ENCODE results near the gene PDE4A.
"Not testable (repeated sequence)": the region's sequence is repeated elsewhere in the genome, so short reads cannot be mapped to it uniquely, and the experiment has no call there.

The PDE4A gene

GRCh38 chr19:10378124-10378523 lies 42.2 kb upstream of the PDE4A start:
- Histone ChIP-seq H2BK15ac (ENCODE audit: low read length) (no peak overlapping the region), H4K91ac (ENCODE audit: low read depth, low read length, poor library complexity) (no peak overlapping the region), H2BK5ac (ENCODE audit: low read length) (no peak overlapping the region), H3K27ac (replicated peaks; ENCODE audit: low read length) (no peak overlapping the region), H3K4me2 (ENCODE audit: insufficient read depth, low read length, poor library complexity, severe bottlenecking) (no peak overlapping the region), H4K8ac (ENCODE audit: low read depth, low read length) (no peak overlapping the region), H3K36me3 (replicated peaks in 1 of 2; ENCODE audit: control insufficient read depth in 2 of 2, insufficient read depth in 2 of 2, low read length in 2 of 2) (peaks cover 4 to 27% of the 10 kb centered on the region in 2 donors), H2BK120ac (ENCODE audit: low read depth, low read length) (no peak overlapping the region), H3K79me1 (ENCODE audit: low read depth, low read length) (peaks cover 2% of the 10 kb centered on the region), H3K4me3 (ENCODE audit: low read length in 2 of 2) (no peak overlapping the region), H3K23ac (ENCODE audit: low read depth, low read length, poor library complexity) (no peak overlapping the region), H3K18ac (ENCODE audit: low read length) (no peak overlapping the region), H2AK5ac (ENCODE audit: low read depth, low read length) (no peak overlapping the region), H3K9me3 (replicated peaks in 1 of 2; ENCODE audit: control insufficient read depth in 2 of 2, insufficient read depth in 1 of 2, low read depth in 1 of 2, low read length in 2 of 2) (no peaks in the 10 kb centered on the region), H3K9ac (ENCODE audit: low read depth, low read length, poor library complexity) (no peak overlapping the region), H3K4ac (ENCODE audit: low read length) (no peak overlapping the region), H3K27me3 (ENCODE audit: control insufficient read depth in 3 of 3, insufficient read depth in 3 of 3, low read depth in 1 of 3, low read length in 3 of 3) (no peaks in the 10 kb centered on the region), H2BK12ac (ENCODE audit: low read length) (no peak overlapping the region), H3K4me1 (ENCODE audit: control insufficient read depth in 2 of 2, insufficient read depth in 1 of 2, low read depth in 1 of 2, low read length in 2 of 2) (peaks cover 0 to 4% of the 10 kb centered on the region in 2 donors), H2AFZ (ENCODE audit: low read length) (no peak overlapping the region), H3K14ac (ENCODE audit: low read length) (no peak overlapping the region)
- WGBS, 2 donors (ENCODE audit: extremely low coverage in 2 of 2, insufficient read length in 2 of 2, insufficient replicate concordance in 1 of 2), result no CpG with 5 or more reads among the region's 8 CpGs
- no peak for DNase-seq (ENCODE audit: low spot score)

GRCh38 chr19:10379880-10380312 lies 40.4 kb upstream of the PDE4A start:
- Histone ChIP-seq H4K8ac (ENCODE audit: low read depth, low read length) (peak overlapping the region; percentile 95), H3K4me3 (ENCODE audit: low read length in 2 of 2) (peak overlapping the region; percentile 78 to 89), H3K18ac (ENCODE audit: low read length) (peak overlapping the region; percentile 88), H2AFZ (ENCODE audit: low read length) (peak overlapping the region; percentile 93), H2AK5ac (ENCODE audit: low read depth, low read length) (no peak overlapping the region), H4K91ac (ENCODE audit: low read depth, low read length, poor library complexity) (no peak overlapping the region), H3K14ac (ENCODE audit: low read length) (no peak overlapping the region), H3K9me3 (replicated peaks in 1 of 2; ENCODE audit: control insufficient read depth in 2 of 2, insufficient read depth in 1 of 2, low read depth in 1 of 2, low read length in 2 of 2) (no peaks in the 10 kb centered on the region), H3K36me3 (replicated peaks in 1 of 2; ENCODE audit: control insufficient read depth in 2 of 2, insufficient read depth in 2 of 2, low read length in 2 of 2) (peaks cover 4 to 20% of the 10 kb centered on the region in 2 donors), H2BK15ac (ENCODE audit: low read length) (no peak overlapping the region), H2BK5ac (ENCODE audit: low read length) (no peak overlapping the region), H3K79me1 (ENCODE audit: low read depth, low read length) (peaks cover 2% of the 10 kb centered on the region), H3K27me3 (ENCODE audit: control insufficient read depth in 3 of 3, insufficient read depth in 3 of 3, low read depth in 1 of 3, low read length in 3 of 3) (no peaks in the 10 kb centered on the region), H3K9ac (ENCODE audit: low read depth, low read length, poor library complexity) (peak overlapping the region; percentile 79), H2BK120ac (ENCODE audit: low read depth, low read length) (no peak overlapping the region), H3K27ac (replicated peaks; ENCODE audit: low read length) (peak overlapping the region; percentile 31), H3K4me1 (ENCODE audit: control insufficient read depth in 2 of 2, insufficient read depth in 1 of 2, low read depth in 1 of 2, low read length in 2 of 2) (peaks cover 0 to 4% of the 10 kb centered on the region in 2 donors), H3K23ac (ENCODE audit: low read depth, low read length, poor library complexity) (peak overlapping the region; percentile 87), H3K4me2 (ENCODE audit: insufficient read depth, low read length, poor library complexity, severe bottlenecking) (peak overlapping the region; percentile 79), H2BK12ac (ENCODE audit: low read length) (no peak overlapping the region), H3K4ac (ENCODE audit: low read length) (no peak overlapping the region)
- no CpG with 5 or more reads among the region's 10 CpGs for WGBS, 2 donors (ENCODE audit: extremely low coverage in 2 of 2, insufficient read length in 2 of 2, insufficient replicate concordance in 1 of 2)
- DNase-seq (ENCODE audit: low spot score), result no peak

- peak; percentile 98 for DNase-seq (ENCODE audit: low spot score)
- no peak within 1 kb of the TSS for H2AK5ac ChIP-seq (ENCODE audit: low read depth, low read length)
- H2BK12ac ChIP-seq (ENCODE audit: low read length), result no peak within 1 kb of the TSS
- peak within 1 kb of the TSS; percentile 87 for H3K9ac ChIP-seq (ENCODE audit: low read depth, low read length, poor library complexity)
- peak within 1 kb of the TSS; percentile 7 for H2BK15ac ChIP-seq (ENCODE audit: low read length)
- peak within 1 kb of the TSS; percentile 7 for H2BK5ac ChIP-seq (ENCODE audit: low read length)
- no CpG with 5 or more reads among the region's 58 CpGs for WGBS, 2 donors (ENCODE audit: extremely low coverage in 2 of 2, insufficient read length in 2 of 2, insufficient replicate concordance in 1 of 2)
- no peak within 1 kb of the TSS for H2BK120ac ChIP-seq (ENCODE audit: low read depth, low read length)
- H3K4me3 ChIP-seq (ENCODE audit: low read length in 2 of 2), result peak within 1 kb of the TSS; percentile 78 to 89
- H4K91ac ChIP-seq (ENCODE audit: low read depth, low read length, poor library complexity), result no peak within 1 kb of the TSS
- peak within 1 kb of the TSS; percentile 88 for H3K18ac ChIP-seq (ENCODE audit: low read length)
- peak within 1 kb of the TSS; percentile 94 for H3K23ac ChIP-seq (ENCODE audit: low read depth, low read length, poor library complexity)
- peaks cover 2% of the 10 kb centered on the region for H3K79me1 ChIP-seq (ENCODE audit: low read depth, low read length)
- H3K9me3 ChIP-seq (replicated peaks in 1 of 2; ENCODE audit: control insufficient read depth in 2 of 2, insufficient read depth in 1 of 2, low read depth in 1 of 2, low read length in 2 of 2), result no peaks in the 10 kb centered on the region
- no peaks in the 10 kb centered on the region for H3K27me3 ChIP-seq (ENCODE audit: control insufficient read depth in 3 of 3, insufficient read depth in 3 of 3, low read depth in 1 of 3, low read length in 3 of 3)
- H3K14ac ChIP-seq (ENCODE audit: low read length), result peak within 1 kb of the TSS; percentile 11
- no peak within 1 kb of the TSS for H3K4ac ChIP-seq (ENCODE audit: low read length)
- H3K4me1 ChIP-seq (ENCODE audit: control insufficient read depth in 2 of 2, insufficient read depth in 1 of 2, low read depth in 1 of 2, low read length in 2 of 2), result peaks cover 0 to 4% of the 10 kb centered on the region in 2 donors
- H3K27ac ChIP-seq (replicated peaks; ENCODE audit: low read length), result peak within 1 kb of the TSS; percentile 60
- peak within 1 kb of the TSS; percentile 90 for H3K4me2 ChIP-seq (ENCODE audit: insufficient read depth, low read length, poor library complexity, severe bottlenecking)
- peak within 1 kb of the TSS; percentile 95 for H4K8ac ChIP-seq (ENCODE audit: low read depth, low read length)
- peaks cover 4 to 15% of the 10 kb centered on the region in 2 donors for H3K36me3 ChIP-seq (replicated peaks in 1 of 2; ENCODE audit: control insufficient read depth in 2 of 2, insufficient read depth in 2 of 2, low read length in 2 of 2)
- peak within 1 kb of the TSS; percentile 93 for H2AFZ ChIP-seq (ENCODE audit: low read length)
These were observed 39.8 kb upstream of the PDE4A start, which contains the start of gene TYK2 for GRCh38 chr19:10380313-10381102. Gene TYK2, minus strand, starts transcription at chr19:10380572. Its CDS starts 2,166 bp downstream, at chr19:10378406.

- not testable (repeated sequence) for H4K91ac ChIP-seq (ENCODE audit: low read depth, low read length, poor library complexity); H3K27ac ChIP-seq (replicated peaks; ENCODE audit: low read length); H3K18ac ChIP-seq (ENCODE audit: low read length); H2BK12ac ChIP-seq (ENCODE audit: low read length); H2BK120ac ChIP-seq (ENCODE audit: low read depth, low read length); H3K27me3 ChIP-seq (ENCODE audit: control insufficient read depth in 3 of 3, insufficient read depth in 3 of 3, low read depth in 1 of 3, low read length in 3 of 3); H4K8ac ChIP-seq (ENCODE audit: low read depth, low read length); H2AK5ac ChIP-seq (ENCODE audit: low read depth, low read length); H3K4ac ChIP-seq (ENCODE audit: low read length); DNase-seq (ENCODE audit: low spot score); H3K4me3 ChIP-seq (ENCODE audit: low read length in 2 of 2); H3K79me1 ChIP-seq (ENCODE audit: low read depth, low read length); H3K14ac ChIP-seq (ENCODE audit: low read length); H3K23ac ChIP-seq (ENCODE audit: low read depth, low read length, poor library complexity); H2AFZ ChIP-seq (ENCODE audit: low read length); H2BK5ac ChIP-seq (ENCODE audit: low read length); H2BK15ac ChIP-seq (ENCODE audit: low read length); H3K36me3 ChIP-seq (replicated peaks in 1 of 2; ENCODE audit: control insufficient read depth in 2 of 2, insufficient read depth in 2 of 2, low read length in 2 of 2); H3K4me2 ChIP-seq (ENCODE audit: insufficient read depth, low read length, poor library complexity, severe bottlenecking); H3K9me3 ChIP-seq (replicated peaks in 1 of 2; ENCODE audit: control insufficient read depth in 2 of 2, insufficient read depth in 1 of 2, low read depth in 1 of 2, low read length in 2 of 2); H3K9ac ChIP-seq (ENCODE audit: low read depth, low read length, poor library complexity); H3K4me1 ChIP-seq (ENCODE audit: control insufficient read depth in 2 of 2, insufficient read depth in 1 of 2, low read depth in 1 of 2, low read length in 2 of 2)
- WGBS, 2 donors (ENCODE audit: extremely low coverage in 2 of 2, insufficient read length in 2 of 2, insufficient replicate concordance in 1 of 2), result no CpG with 5 or more reads among the region's 8 CpGs
These were observed 37.2 kb upstream of the PDE4A start for GRCh38 chr19:10383223-10383499.
